Measurements from ENCODE around the gene INVS. TPM values are rescaled to one million over a fixed set of nuclear protein-coding genes. Genes with fewer than 3 reads are reported as not detected.
"Not testable (repeated sequence)": the region's sequence is repeated elsewhere in the genome, so short reads cannot be mapped to it uniquely, and the experiment has no call there.

Gene INVS
- total RNA-seq, 2 donors from 2014 or later: 9.1 to 15.9 TPM

DNA sequence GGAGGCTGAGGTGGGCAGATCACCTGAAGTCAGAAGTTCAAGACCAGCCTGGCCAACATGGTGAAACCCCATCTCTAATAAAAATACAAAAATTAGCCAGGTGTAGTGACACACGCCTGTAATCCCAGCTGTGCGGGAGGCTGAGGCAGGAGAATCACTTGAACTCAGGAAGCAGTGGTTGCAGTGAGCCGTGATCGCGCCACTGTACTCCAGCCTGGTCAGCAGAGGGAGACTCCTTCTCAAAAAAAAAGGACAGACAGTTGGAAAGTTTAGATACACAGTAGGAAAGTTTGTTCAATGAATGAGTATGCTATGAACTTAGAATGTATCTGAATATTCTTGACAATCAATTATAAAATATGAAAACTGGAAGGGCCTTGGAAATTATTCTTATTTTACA, 37.8 kb downstream of the INVS start:
- not testable (repeated sequence) for H3K9me3 Mint-ChIP-seq; H3K27ac Mint-ChIP-seq; DNase-seq (ENCODE audit: low spot score in 2 of 2); ATAC-seq; H3K36me3 Mint-ChIP-seq

GRCh38 chr9:100140303-100140702, 41.3 kb downstream of the INVS start:
- not testable (repeated sequence) for H3K9me3 Mint-ChIP-seq; ATAC-seq; H3K36me3 Mint-ChIP-seq; DNase-seq (ENCODE audit: low spot score in 2 of 2); H3K27ac Mint-ChIP-seq

DNA sequence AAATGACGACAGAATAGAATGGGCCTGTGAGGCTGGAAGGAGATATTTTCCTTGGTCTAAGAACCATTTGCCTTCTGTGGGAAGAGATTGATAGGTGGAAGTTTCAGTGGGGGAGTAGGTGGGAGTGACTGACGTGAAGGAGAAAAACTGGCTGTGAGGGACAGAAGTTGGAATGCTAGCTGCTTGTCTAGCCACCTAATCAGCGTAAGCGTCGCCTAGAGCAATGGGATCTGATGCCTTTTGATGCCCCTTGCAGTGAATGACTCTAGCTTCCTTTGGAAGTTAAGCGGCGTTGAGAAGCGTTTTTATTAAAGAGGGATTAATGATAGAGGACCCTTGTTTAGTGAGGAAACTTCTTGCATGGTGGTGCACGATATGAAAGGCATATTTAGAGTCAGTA, 42.8 kb downstream of the INVS start:
- not testable (repeated sequence) for H3K36me3 Mint-ChIP-seq; DNase-seq (ENCODE audit: low spot score in 2 of 2); H3K9me3 Mint-ChIP-seq; H3K27ac Mint-ChIP-seq; ATAC-seq

GRCh38 chr9:100145167-100145934, 46.3 kb downstream of the INVS start:
- not testable (repeated sequence) for DNase-seq (ENCODE audit: low spot score in 2 of 2); H3K9me3 Mint-ChIP-seq; H3K27ac Mint-ChIP-seq; H3K36me3 Mint-ChIP-seq; ATAC-seq

DNA sequence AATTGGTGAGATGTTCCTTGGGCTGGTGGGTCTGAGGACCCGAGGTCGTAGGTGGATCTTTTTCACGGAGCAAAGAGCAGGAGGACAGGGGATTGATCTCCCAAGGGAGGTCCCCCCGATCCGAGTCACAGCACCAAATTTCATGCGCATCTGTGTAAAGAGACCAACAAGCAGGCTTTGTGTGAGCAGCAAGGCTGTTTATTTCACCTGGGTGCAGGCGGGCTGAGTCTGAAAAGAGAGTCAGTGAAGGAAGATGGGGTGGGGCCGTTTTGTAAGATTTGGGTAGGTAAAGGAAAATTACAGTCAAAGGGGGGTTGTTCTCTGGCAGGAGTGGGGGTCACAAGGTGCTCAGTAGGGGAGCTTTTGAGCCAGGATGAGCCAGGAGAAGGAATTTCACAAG, 46.9 kb downstream of the INVS start:
- H3K9me3 Mint-ChIP-seq; H3K36me3 Mint-ChIP-seq; ATAC-seq; H3K27ac Mint-ChIP-seq; DNase-seq (ENCODE audit: low spot score in 2 of 2): not testable (repeated sequence)

DNA sequence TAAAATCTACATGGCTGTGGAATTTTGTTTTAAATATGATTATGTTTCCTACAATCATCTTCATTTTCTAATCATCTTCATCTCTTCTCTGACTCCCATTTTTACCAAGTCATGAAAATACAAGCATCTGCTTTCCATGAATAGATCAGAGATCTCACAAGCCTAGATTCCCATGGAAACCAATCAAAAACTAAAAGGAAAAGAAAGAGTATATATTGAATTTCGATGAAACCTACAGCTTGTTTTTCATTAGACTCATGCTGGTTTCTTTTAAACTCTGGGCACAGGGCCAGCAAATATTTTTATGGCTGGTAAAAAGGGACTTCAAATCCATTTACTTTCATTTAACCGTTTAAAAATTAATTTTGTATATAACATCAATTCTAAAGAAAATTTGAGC, 51.2 kb downstream of the INVS start:
- ATAC-seq (no peak), DNase-seq (ENCODE audit: low spot score in 2 of 2) (no peak)
- Mint-ChIP-seq H3K27ac (no peak overlapping the region), H3K36me3 (no peaks in the 10 kb centered on the region), H3K9me3 (no peaks in the 10 kb centered on the region)

DNA sequence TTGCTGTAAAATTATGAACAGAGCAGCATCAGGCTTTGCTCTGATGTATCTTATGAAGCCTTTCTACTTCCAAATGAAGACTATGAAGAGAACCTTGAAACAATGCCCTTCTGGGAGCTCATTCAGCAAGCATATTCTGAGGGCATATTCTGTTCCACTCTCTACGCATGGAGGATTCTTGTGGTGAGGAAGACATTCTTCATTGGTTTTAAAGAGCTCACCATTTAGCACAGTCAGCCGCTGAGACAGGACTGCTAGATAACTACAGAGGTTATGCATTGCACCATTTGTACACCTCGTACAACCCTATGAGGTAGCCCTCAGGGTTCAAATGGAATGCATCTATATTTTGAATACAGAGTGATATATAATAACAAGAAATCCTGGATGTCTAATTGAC, 61.0 kb downstream of the INVS start:
- Mint-ChIP-seq H3K36me3 (peaks cover 7 to 10% of the 10 kb centered on the region in 2 donors), H3K27ac (no peak overlapping the region), H3K9me3 (no peaks in the 10 kb centered on the region)
- ATAC-seq: no peak
- DNase-seq (ENCODE audit: low spot score in 2 of 2): no peak

- peaks cover 1 to 6% of the 10 kb centered on the region in 2 donors for H3K9me3 Mint-ChIP-seq
- ATAC-seq: no peak
- peaks cover 8 to 11% of the 10 kb centered on the region in 2 donors for H3K36me3 Mint-ChIP-seq
- H3K27ac Mint-ChIP-seq: no peak overlapping the region
- DNase-seq (ENCODE audit: low spot score in 2 of 2): no peak
These were observed 68.1 kb downstream of the INVS start for GRCh38 chr9:100167176-100167575.

GRCh38 chr9:100167915-100168654, 69.0 kb downstream of the INVS start:
- DNase-seq (ENCODE audit: low spot score in 2 of 2) (no peak), ATAC-seq (no peak)
- Mint-ChIP-seq H3K9me3 (peaks cover 10 to 15% of the 10 kb centered on the region in 2 donors), H3K36me3 (peaks cover 17 to 20% of the 10 kb centered on the region in 2 donors), H3K27ac (no peak overlapping the region)

DNA sequence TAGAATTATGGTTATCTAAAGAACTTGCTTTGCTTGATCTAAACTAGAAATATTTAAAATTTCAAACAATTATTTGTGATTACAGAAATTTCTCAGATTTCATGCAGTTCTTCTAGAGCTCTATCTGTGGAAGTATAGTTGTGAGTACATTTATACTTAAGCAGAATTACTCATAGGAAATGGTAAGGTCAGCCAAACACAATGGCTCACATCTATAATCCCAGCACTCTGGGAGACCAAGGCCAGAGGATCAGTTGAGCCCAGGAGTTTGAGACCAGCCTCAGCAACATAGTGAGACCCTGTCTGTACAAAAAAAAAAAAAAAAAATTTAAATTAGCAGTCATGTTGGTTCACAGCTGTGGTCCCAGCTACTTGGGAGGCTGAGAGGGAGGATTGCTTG, 71.0 kb downstream of the INVS start:
- DNase-seq (ENCODE audit: low spot score in 2 of 2) (no peak), ATAC-seq (no peak)
- Mint-ChIP-seq H3K27ac (no peak overlapping the region), H3K36me3 (peaks cover 32 to 35% of the 10 kb centered on the region in 2 donors), H3K9me3 (peaks cover 15 to 24% of the 10 kb centered on the region in 2 donors)

DNA sequence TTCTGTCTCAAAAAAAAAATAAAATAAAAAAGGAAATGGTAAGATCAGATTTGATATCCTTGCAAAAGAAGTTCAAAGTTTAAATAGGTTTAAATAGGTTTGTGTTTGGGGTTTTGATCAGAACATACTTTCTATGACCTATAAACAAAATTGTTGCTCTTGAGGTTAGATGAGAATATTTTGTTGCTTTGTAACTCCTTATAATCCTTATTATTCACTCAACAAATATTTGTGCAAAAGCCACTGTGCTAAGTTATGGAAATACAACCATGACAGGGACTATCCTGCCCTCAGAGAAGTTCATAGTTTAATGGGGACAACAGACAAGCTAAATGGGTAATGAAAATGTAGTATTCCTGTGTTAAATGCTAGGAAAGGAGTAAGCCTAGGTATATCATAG, 71.5 kb downstream of the INVS start:
- ATAC-seq: no peak
- Mint-ChIP-seq H3K27ac (no peak overlapping the region), H3K36me3 (peaks cover 35 to 38% of the 10 kb centered on the region in 2 donors), H3K9me3 (peaks cover 17 to 24% of the 10 kb centered on the region in 2 donors)
- DNase-seq (ENCODE audit: low spot score in 2 of 2): no peak

DNA sequence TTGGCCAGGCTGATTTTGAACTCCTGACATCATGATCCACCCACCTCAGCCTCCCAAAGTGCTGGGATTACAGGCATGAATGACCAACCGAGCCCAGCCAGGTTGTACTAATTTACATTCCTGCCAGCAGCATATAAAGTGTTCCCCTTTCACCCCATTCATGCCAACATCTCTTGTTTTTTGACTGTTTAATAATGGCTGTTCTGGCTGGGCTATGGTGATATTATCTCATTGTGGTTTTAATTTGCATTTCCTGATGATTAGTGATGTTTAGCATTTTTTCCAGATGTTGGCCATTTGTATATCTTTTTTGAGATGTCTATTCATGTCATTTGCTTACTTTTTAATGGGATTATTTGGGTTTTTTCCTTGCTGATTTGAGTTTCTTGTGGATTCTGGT, 87.3 kb downstream of the INVS start:
- no peak overlapping the region for H3K27ac Mint-ChIP-seq
- H3K9me3 Mint-ChIP-seq: peaks cover 25 to 31% of the 10 kb centered on the region in 2 donors
- DNase-seq (ENCODE audit: low spot score in 2 of 2): no peak
- H3K36me3 Mint-ChIP-seq: peaks cover 45 to 53% of the 10 kb centered on the region in 2 donors
- ATAC-seq: no peak

GRCh38 chr9:100190339-100190738, 91.3 kb downstream of the INVS start:
- DNase-seq (ENCODE audit: low spot score in 2 of 2) (no peak), ATAC-seq (no peak)
- Mint-ChIP-seq H3K27ac (no peak overlapping the region), H3K9me3 (peaks cover 30 to 38% of the 10 kb centered on the region in 2 donors), H3K36me3 (peaks cover 49 to 51% of the 10 kb centered on the region in 2 donors)

DNA sequence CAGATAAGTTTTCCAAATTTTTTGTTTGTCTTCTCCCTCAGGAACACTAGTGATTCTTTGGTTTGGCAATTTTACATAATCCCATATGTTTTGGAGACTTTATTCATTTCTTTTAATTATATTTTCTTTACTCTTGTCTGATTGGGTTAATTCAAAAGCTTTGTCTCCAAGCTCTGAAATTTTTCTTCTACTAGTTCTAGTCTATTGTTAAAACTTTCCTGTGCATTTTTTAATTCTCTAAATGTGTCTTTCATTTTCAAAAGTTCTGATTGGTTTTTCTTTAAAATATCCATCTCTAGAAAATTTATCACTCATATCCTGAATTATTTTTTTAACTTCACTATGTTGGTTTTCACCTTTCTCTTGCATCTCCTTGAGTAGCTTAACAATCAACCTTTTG, 92.2 kb downstream of the INVS start:
- Mint-ChIP-seq H3K27ac (no peak overlapping the region), H3K9me3 (peaks cover 30 to 38% of the 10 kb centered on the region in 2 donors), H3K36me3 (peaks cover 49 to 51% of the 10 kb centered on the region in 2 donors)
- ATAC-seq (no peak), DNase-seq (ENCODE audit: low spot score in 2 of 2) (no peak)

DNA sequence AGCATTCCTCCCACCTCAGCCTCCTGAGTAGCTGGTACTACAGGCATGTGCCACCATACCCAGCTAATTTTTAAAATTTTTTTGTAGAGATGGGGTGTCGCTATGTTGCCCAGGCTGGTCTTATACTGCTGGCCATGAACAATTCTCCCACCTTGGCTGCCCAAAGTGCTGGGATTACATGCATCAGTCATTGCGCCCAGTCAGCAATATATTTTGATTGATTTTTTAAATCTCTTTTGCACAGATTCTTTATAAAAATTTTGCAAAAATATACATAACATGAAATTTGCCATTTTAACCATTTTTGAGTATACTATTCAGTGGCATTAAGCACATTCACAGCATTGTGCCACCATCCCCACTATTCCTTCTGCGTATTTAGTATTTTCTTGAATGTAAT, 94.0 kb downstream of the INVS start:
- peaks cover 26 to 32% of the 10 kb centered on the region in 2 donors for H3K9me3 Mint-ChIP-seq
- DNase-seq (ENCODE audit: low spot score in 2 of 2): no peak
- no peak for ATAC-seq
- H3K36me3 Mint-ChIP-seq: peaks cover 36 to 39% of the 10 kb centered on the region in 2 donors
- H3K27ac Mint-ChIP-seq: no peak overlapping the region

GRCh38 chr9:100196215-100196614, 97.2 kb downstream of the INVS start:
- no peak overlapping the region for H3K27ac Mint-ChIP-seq
- H3K9me3 Mint-ChIP-seq: peaks cover 8 to 9% of the 10 kb centered on the region in 2 donors
- ATAC-seq (no peak), DNase-seq (ENCODE audit: low spot score in 2 of 2) (no peak)
- H3K36me3 Mint-ChIP-seq: peaks cover 9 to 24% of the 10 kb centered on the region in 2 donors

- H3K9me3 Mint-ChIP-seq: peaks cover 2% of the 10 kb centered on the region in 2 donors
- no peak for ATAC-seq
- no peak overlapping the region for H3K27ac Mint-ChIP-seq
These were observed 97.8 kb downstream of the INVS start for GRCh38 chr9:100196828-100197227.

More at GRCh38 chr9:100196828-100197227, 97.8 kb downstream of the INVS start:
- DNase-seq (ENCODE audit: low spot score in 2 of 2): no peak
- peaks cover 3 to 18% of the 10 kb centered on the region in 2 donors for H3K36me3 Mint-ChIP-seq

Data from activated naive CD4-positive, alpha-beta T cell treated with anti-CD3 and anti-CD28 coated beads, Interleukin-2, amount 50 U/mL, for 72 hours (primary cell).